ENCODE data around the gene ABHD11. TPM values are rescaled to one million over a fixed set of nuclear protein-coding genes. Genes with fewer than 3 reads are reported as not detected.

ABHD11 gene
- total and polyA plus RNA-seq, 9 of the 15 experiments (the other 6 are each of a cell fraction or from before 2014, with no cell fraction given) = 7.7 to 44.2 (median 18.9) TPM

- TF ChIP-seq EP400 (IDR thresholded peaks at IDR 0.05) (peak; percentile 77; the same call in 1 of the 2 replicates), U2AF1 (optimal IDR thresholded peaks at IDR 0.05; ENCODE audit: low read depth, low read length) (peak; percentile 28), MITF (IDR thresholded peaks at IDR 0.05) (peak; percentile 27; the same call in 1 of the 2 replicates), TCF3 (CRISPR knock-in tag; IDR thresholded peaks at IDR 0.05) (0 out of 2 replicates have a peak, but pooled peaks have one; percentile 5), CHD2 (IDR thresholded peaks at IDR 0.05; ENCODE audit: low read depth, low read length) (peak; percentile 95), ZNF217 (CRISPR knock-in tag; IDR thresholded peaks at IDR 0.05) (no peak), TBL1XR1 (IDR thresholded peaks at IDR 0.05; ENCODE audit: low read length in 2 of 2) (peak; percentile 6 to 54; a peak in 2 of 4 replicates), SFPQ (IDR thresholded peaks at IDR 0.05; ENCODE audit: low read depth, low read length) (no peak), ZNF444 (CRISPR knock-in tag; IDR thresholded peaks at IDR 0.05) (no peak), STAT5A (IDR thresholded peaks at IDR 0.05; ENCODE audit: borderline replicate concordance, low read length) (no peak), NCOR1 (IDR thresholded peaks at IDR 0.05) (no peak), NELFE (IDR thresholded peaks at IDR 0.05; ENCODE audit: insufficient read depth, insufficient read length) (no peak), CEBPG (CRISPR knock-in tag; IDR thresholded peaks at IDR 0.05) (peak; percentile 95), CEBPG (tag; conservative IDR thresholded peaks at IDR 0.05 in 1 of 2, IDR thresholded peaks at IDR 0.05 in 1 of 2) (peak; percentile 98), TCFL5 (CRISPR knock-in tag; conservative IDR thresholded peaks at IDR 0.05) (no peak), RBM39 (optimal IDR thresholded peaks at IDR 0.05; ENCODE audit: low read depth, low read length) (no peak), SMAD2 (IDR thresholded peaks at IDR 0.05; ENCODE audit: low read depth, low read length) (no peak), CCAR2 (IDR thresholded peaks at IDR 0.05; ENCODE audit: low read depth, low read length) (no peak), SLC30A9 (CRISPR knock-in tag; IDR thresholded peaks at IDR 0.05) (no peak)
- TF ChIP-seq, protein P1, sequence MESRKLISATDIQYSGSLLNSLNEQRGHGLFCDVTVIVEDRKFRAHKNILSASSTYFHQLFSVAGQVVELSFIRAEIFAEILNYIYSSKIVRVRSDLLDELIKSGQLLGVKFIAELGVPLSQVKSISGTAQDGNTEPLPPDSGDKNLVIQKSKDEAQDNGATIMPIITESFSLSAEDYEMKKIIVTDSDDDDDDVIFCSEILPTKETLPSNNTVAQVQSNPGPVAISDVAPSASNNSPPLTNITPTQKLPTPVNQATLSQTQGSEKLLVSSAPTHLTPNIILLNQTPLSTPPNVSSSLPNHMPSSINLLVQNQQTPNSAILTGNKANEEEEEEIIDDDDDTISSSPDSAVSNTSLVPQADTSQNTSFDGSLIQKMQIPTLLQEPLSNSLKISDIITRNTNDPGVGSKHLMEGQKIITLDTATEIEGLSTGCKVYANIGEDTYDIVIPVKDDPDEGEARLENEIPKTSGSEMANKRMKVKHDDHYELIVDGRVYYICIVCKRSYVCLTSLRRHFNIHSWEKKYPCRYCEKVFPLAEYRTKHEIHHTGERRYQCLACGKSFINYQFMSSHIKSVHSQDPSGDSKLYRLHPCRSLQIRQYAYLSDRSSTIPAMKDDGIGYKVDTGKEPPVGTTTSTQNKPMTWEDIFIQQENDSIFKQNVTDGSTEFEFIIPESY (CRISPR knock-in tag; IDR thresholded peaks at IDR 0.05) = peak; percentile 53; the same call in 1 of the 2 replicates
- TF ChIP-seq, protein P2, sequence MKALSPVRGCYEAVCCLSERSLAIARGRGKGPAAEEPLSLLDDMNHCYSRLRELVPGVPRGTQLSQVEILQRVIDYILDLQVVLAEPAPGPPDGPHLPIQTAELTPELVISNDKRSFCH (CRISPR knock-in tag; IDR thresholded peaks at IDR 0.05) = no peak
- TF ChIP-seq, protein P2 (tag; IDR thresholded peaks at IDR 0.05) = no peak; the same call in 1 of the 2 replicates
These were observed at the start of gene ABHD11 (continued) for GRCh38 chr7:73738612-73739386.

Data from K562 (cell line).